Fibroblast of lung (primary cell): ENCODE results near the gene DKC1.

Source experiments
- CTCF ChIP-seq, 2 donors: IDR thresholded peaks in 1 of 2; conservative IDR thresholded peaks in 1 of 2; 1 replicate in 1 of 2; 2 replicates in 1 of 2; pipeline ENCODE4 v1.5.1; 2011 to 2012; ENCODE audit warnings: low read length in 2 of 2, control low read depth in 1 of 2, inconsistent platforms in 1 of 2, low read depth in 1 of 2, mild to moderate bottlenecking in 1 of 2
- EZH2 ChIP-seq: IDR thresholded peaks from 2 replicates; pipeline ENCODE4 v1.5.1; 2012; ENCODE audit warnings: low read length, control low read depth, mild to moderate bottlenecking; ENCODE audit errors: missing control alignments

GRCh38 chrX:154751203-154751668 lies 11.4 kb upstream of the DKC1 start:
- TF ChIP-seq CTCF (conservative IDR thresholded peaks at IDR 0.05 in 1 of 2, IDR thresholded peaks at IDR 0.05 in 1 of 2; ENCODE audit: low read depth in 1 of 2, low read length in 2 of 2) (no peak), EZH2 (no peak)
